ES-I3 (cell line): Measurements from ENCODE around the gene ITPR3.

ENCODE experiments used
- H3K36me3 ChIP-seq: 2 replicates; pipeline ENCODE4 v1.6.1; 2013; ENCODE audit warnings: mild to moderate bottlenecking, low read length, control low read depth, moderate library complexity; ENCODE audit not compliant: insufficient read depth
- H3K4me1 ChIP-seq: 2 replicates; pipeline ENCODE4 v1.6.1; 2013; ENCODE audit warnings: mild to moderate bottlenecking, control low read depth, low read length; ENCODE audit not compliant: insufficient read depth
- H3K9ac ChIP-seq: 2 replicates; pipeline ENCODE4 v1.6.1; 2013; ENCODE audit warnings: low read depth, mild to moderate bottlenecking, low read length, moderate library complexity
- H3K9me3 ChIP-seq: 2 replicates; pipeline ENCODE4 v1.6.1; 2013; ENCODE audit warnings: mild to moderate bottlenecking, low read length, moderate library complexity; ENCODE audit not compliant: control insufficient read depth, insufficient read depth

The ITPR3 gene

GRCh38 chr6:33713786-33714185 is 92.7 kb downstream of the ITPR3 start:
- Histone ChIP-seq H3K9me3 (no peaks in the 10 kb centered on the region), H3K9ac (no peak overlapping the region), H3K36me3 (peaks cover 17% of the 10 kb centered on the region), H3K4me1 (peaks cover 20% of the 10 kb centered on the region)

- Histone ChIP-seq H3K4me1 (peaks cover 20% of the 10 kb centered on the region), H3K9me3 (no peaks in the 10 kb centered on the region), H3K9ac (no peak overlapping the region), H3K36me3 (peaks cover 11% of the 10 kb centered on the region)
Measured at GRCh38 chr6:33714385-33715040, 93.4 kb downstream of the ITPR3 start.

- H3K36me3 ChIP-seq, result no peaks in the 10 kb centered on the region
- H3K9ac ChIP-seq, result no peak overlapping the region
- H3K9me3 ChIP-seq, result no peaks in the 10 kb centered on the region
- peaks cover 13% of the 10 kb centered on the region for H3K4me1 ChIP-seq
Measured at GRCh38 chr6:33716379-33716778, 95.3 kb downstream of the ITPR3 start.

GRCh38 chr6:33716890-33717632 is 95.9 kb downstream of the ITPR3 start:
- H3K4me1 ChIP-seq, result peaks cover 13% of the 10 kb centered on the region
- H3K9me3 ChIP-seq, result no peaks in the 10 kb centered on the region
- H3K9ac ChIP-seq, result no peak overlapping the region
- no peaks in the 10 kb centered on the region for H3K36me3 ChIP-seq

- no peak overlapping the region for H3K9ac ChIP-seq
- peaks cover 13% of the 10 kb centered on the region for H3K4me1 ChIP-seq
- H3K36me3 ChIP-seq, result no peaks in the 10 kb centered on the region
- H3K9me3 ChIP-seq, result no peaks in the 10 kb centered on the region
Measured at GRCh38 chr6:33717934-33718455, 96.9 kb downstream of the ITPR3 start.

- Histone ChIP-seq H3K4me1 (peaks cover 13% of the 10 kb centered on the region), H3K36me3 (no peaks in the 10 kb centered on the region), H3K9me3 (no peaks in the 10 kb centered on the region), H3K9ac (no peak overlapping the region)
Measured at GRCh38 chr6:33718713-33719112, 97.6 kb downstream of the ITPR3 start.

- Histone ChIP-seq H3K9me3 (no peaks in the 10 kb centered on the region), H3K36me3 (no peaks in the 10 kb centered on the region), H3K4me1 (peaks cover 13% of the 10 kb centered on the region), H3K9ac (no peak overlapping the region)
Measured at GRCh38 chr6:33719326-33719987, 98.3 kb downstream of the ITPR3 start.

- Histone ChIP-seq H3K4me1 (peaks cover 13% of the 10 kb centered on the region), H3K9ac (no peak overlapping the region), H3K36me3 (no peaks in the 10 kb centered on the region), H3K9me3 (no peaks in the 10 kb centered on the region)
Measured at GRCh38 chr6:33720998-33721397, 99.9 kb downstream of the ITPR3 start.

- H3K36me3 ChIP-seq, result no peaks in the 10 kb centered on the region
- peaks cover 9% of the 10 kb centered on the region for H3K4me1 ChIP-seq
- no peaks in the 10 kb centered on the region for H3K9me3 ChIP-seq
- H3K9ac ChIP-seq, result no peak overlapping the region
Measured at GRCh38 chr6:33721508-33721907, 100.4 kb downstream of the ITPR3 start.

- Histone ChIP-seq H3K9ac (no peak overlapping the region), H3K36me3 (no peaks in the 10 kb centered on the region)
Measured at GRCh38 chr6:33722103-33722623, 101.0 kb downstream of the ITPR3 start.

GRCh38 chr6:33723371-33724085 is 102.4 kb downstream of the ITPR3 start:
- Histone ChIP-seq H3K9me3 (no peaks in the 10 kb centered on the region), H3K36me3 (no peaks in the 10 kb centered on the region), H3K9ac (no peak overlapping the region), H3K4me1 (no peaks in the 10 kb centered on the region)

More at GRCh38 chr6:33722103-33722623, 101.0 kb downstream of the ITPR3 start:
- peaks cover 2% of the 10 kb centered on the region for H3K4me1 ChIP-seq
- H3K9me3 ChIP-seq, result no peaks in the 10 kb centered on the region

GRCh38 chr6:33724102-33725023 is 103.2 kb downstream of the ITPR3 start:
- no peaks in the 10 kb centered on the region for H3K4me1 ChIP-seq
- no peaks in the 10 kb centered on the region for H3K9me3 ChIP-seq
- no peaks in the 10 kb centered on the region for H3K36me3 ChIP-seq
- no peak overlapping the region for H3K9ac ChIP-seq

- no peaks in the 10 kb centered on the region for H3K9me3 ChIP-seq
- H3K9ac ChIP-seq, result no peak overlapping the region
- no peaks in the 10 kb centered on the region for H3K4me1 ChIP-seq
- no peaks in the 10 kb centered on the region for H3K36me3 ChIP-seq
Measured at GRCh38 chr6:33725222-33725621, 104.1 kb downstream of the ITPR3 start.
